Nephron progenitor cell (in vitro differentiated cells): Measurements from ENCODE around the gene GRIK1.

Experiments used
- DNase-seq: peaks from one replicate; pipeline ENCODE4 v3.0.0; 2021
- H3K27ac Mint-ChIP-seq: 2 replicates; pipeline ENCODE4 v1.8.0; 2021; ENCODE audit warnings: mild to moderate bottlenecking, moderate library complexity, mixed read lengths
- H3K27me3 Mint-ChIP-seq: 2 replicates; pipeline ENCODE4 v1.8.0; 2021; ENCODE audit warnings: mild to moderate bottlenecking, low read depth, mixed read lengths; ENCODE audit not compliant: poor library complexity
- H3K36me3 Mint-ChIP-seq: 2 replicates; pipeline ENCODE4 v1.8.0; 2021; ENCODE audit warnings: low read depth, mixed read lengths
- H3K4me1 Mint-ChIP-seq: 2 replicates; pipeline ENCODE4 v1.8.0; 2021; ENCODE audit warnings: mixed read lengths
- H3K4me3 Mint-ChIP-seq: 2 replicates; pipeline ENCODE4 v1.8.0; 2021; ENCODE audit warnings: mild to moderate bottlenecking, moderate library complexity, mixed read lengths
- H3K9me3 Mint-ChIP-seq: 2 replicates; pipeline ENCODE4 v1.8.0; 2021; ENCODE audit warnings: mild to moderate bottlenecking, moderate library complexity, mixed read lengths
- TF ChIP-seq, protein P1 (sequence below): fragments of 200-600 bp; sonication (generic); IDR thresholded peaks from 2 replicates; pipeline ENCODE4 v1.5.0; 2021; ENCODE audit warnings: antibody characterized with exemption

GRIK1 gene

GRCh38 chr21:29777160-29777559 lies 162.6 kb downstream of the GRIK1 start:
- peaks cover 5% of the 10 kb centered on the region for H3K4me1 Mint-ChIP-seq
- peaks cover 4% of the 10 kb centered on the region for H3K27me3 Mint-ChIP-seq
- no peak for DNase-seq
- TF ChIP-seq, protein P1, sequence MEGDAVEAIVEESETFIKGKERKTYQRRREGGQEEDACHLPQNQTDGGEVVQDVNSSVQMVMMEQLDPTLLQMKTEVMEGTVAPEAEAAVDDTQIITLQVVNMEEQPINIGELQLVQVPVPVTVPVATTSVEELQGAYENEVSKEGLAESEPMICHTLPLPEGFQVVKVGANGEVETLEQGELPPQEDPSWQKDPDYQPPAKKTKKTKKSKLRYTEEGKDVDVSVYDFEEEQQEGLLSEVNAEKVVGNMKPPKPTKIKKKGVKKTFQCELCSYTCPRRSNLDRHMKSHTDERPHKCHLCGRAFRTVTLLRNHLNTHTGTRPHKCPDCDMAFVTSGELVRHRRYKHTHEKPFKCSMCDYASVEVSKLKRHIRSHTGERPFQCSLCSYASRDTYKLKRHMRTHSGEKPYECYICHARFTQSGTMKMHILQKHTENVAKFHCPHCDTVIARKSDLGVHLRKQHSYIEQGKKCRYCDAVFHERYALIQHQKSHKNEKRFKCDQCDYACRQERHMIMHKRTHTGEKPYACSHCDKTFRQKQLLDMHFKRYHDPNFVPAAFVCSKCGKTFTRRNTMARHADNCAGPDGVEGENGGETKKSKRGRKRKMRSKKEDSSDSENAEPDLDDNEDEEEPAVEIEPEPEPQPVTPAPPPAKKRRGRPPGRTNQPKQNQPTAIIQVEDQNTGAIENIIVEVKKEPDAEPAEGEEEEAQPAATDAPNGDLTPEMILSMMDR: no peak
- H3K9me3 Mint-ChIP-seq: no peaks in the 10 kb centered on the region
- no peak overlapping the region for H3K27ac Mint-ChIP-seq
- no peaks in the 10 kb centered on the region for H3K36me3 Mint-ChIP-seq
- no peak overlapping the region for H3K4me3 Mint-ChIP-seq

- no peaks in the 10 kb centered on the region for H3K9me3 Mint-ChIP-seq
Measured at GRCh38 chr21:29775462-29775861, 164.3 kb downstream of the GRIK1 start.

GRCh38 chr21:29771491-29772066 lies 168.2 kb downstream of the GRIK1 start:
- no peak overlapping the region for H3K4me3 Mint-ChIP-seq
- TF ChIP-seq, protein P1: no peak
- no peak overlapping the region for H3K27ac Mint-ChIP-seq

More at GRCh38 chr21:29775462-29775861, 164.3 kb downstream of the GRIK1 start:
- TF ChIP-seq, protein P1: no peak
- H3K36me3 Mint-ChIP-seq: no peaks in the 10 kb centered on the region
- peaks cover 5% of the 10 kb centered on the region for H3K4me1 Mint-ChIP-seq
- H3K27me3 Mint-ChIP-seq: no peaks in the 10 kb centered on the region
- no peak for DNase-seq
- no peak overlapping the region for H3K4me3 Mint-ChIP-seq
- H3K27ac Mint-ChIP-seq: no peak overlapping the region

GRCh38 chr21:29763674-29764073 lies 176.1 kb downstream of the GRIK1 start:
- Mint-ChIP-seq H3K4me1 (no peaks in the 10 kb centered on the region), H3K9me3 (no peaks in the 10 kb centered on the region), H3K4me3 (no peak overlapping the region), H3K27me3 (peaks cover 4% of the 10 kb centered on the region), H3K27ac (no peak overlapping the region), H3K36me3 (no peaks in the 10 kb centered on the region)
- TF ChIP-seq, protein P1: no peak
- DNase-seq: no peak

More at GRCh38 chr21:29771491-29772066, 168.2 kb downstream of the GRIK1 start:
- Mint-ChIP-seq H3K4me1 (peaks cover 5% of the 10 kb centered on the region), H3K36me3 (no peaks in the 10 kb centered on the region), H3K27me3 (no peaks in the 10 kb centered on the region), H3K9me3 (no peaks in the 10 kb centered on the region)
- no peak for DNase-seq

- peaks cover 4% of the 10 kb centered on the region for H3K27me3 Mint-ChIP-seq
- no peak overlapping the region for H3K27ac Mint-ChIP-seq
- no peak for DNase-seq
- no peak overlapping the region for H3K4me3 Mint-ChIP-seq
- no peaks in the 10 kb centered on the region for H3K9me3 Mint-ChIP-seq
- no peaks in the 10 kb centered on the region for H3K4me1 Mint-ChIP-seq
- no peaks in the 10 kb centered on the region for H3K36me3 Mint-ChIP-seq
- TF ChIP-seq, protein P1: no peak
Measured at GRCh38 chr21:29762570-29763082, 177.2 kb downstream of the GRIK1 start.

DNA sequence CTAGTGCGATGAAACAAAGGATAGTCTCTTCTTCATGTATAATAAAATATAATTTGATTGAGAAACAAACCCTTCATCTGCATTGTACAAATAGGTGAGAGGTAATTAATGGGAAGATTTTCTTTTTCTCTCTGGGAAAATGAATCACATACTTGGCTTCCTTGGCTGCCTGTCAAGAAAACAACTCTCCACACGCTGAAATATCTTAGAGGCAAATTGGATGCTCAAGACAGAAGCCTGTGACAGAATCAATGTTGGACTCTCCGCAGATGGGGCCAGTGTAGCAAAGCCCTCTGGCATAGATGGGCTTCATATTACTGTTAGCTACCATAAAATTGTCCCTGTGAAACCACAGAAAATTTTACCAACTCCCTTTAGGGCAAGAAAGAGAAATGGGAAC lies 186.6 kb downstream of the GRIK1 start:
- H3K4me1 Mint-ChIP-seq: peaks cover under 1% of the 10 kb centered on the region
- no peak for DNase-seq
- H3K27me3 Mint-ChIP-seq: no peaks in the 10 kb centered on the region
- no peaks in the 10 kb centered on the region for H3K9me3 Mint-ChIP-seq
- no peaks in the 10 kb centered on the region for H3K36me3 Mint-ChIP-seq
- H3K4me3 Mint-ChIP-seq: no peak overlapping the region
- H3K27ac Mint-ChIP-seq: no peak overlapping the region
- TF ChIP-seq, protein P1: no peak
